Measurements from ENCODE around the gene IPO9.

GRCh38 chr1:201789245-201789644 lies 39.7 kb upstream of the IPO9 start:
- no peak for TF ChIP-seq CTCF (IDR thresholded peaks at IDR 0.05)
- TF ChIP-seq POLR2A (IDR thresholded peaks at IDR 0.05): no peak

Data from esophagus squamous epithelium (tissue), 4 donors.